ENCODE data around the gene FRMD4B.

DNA sequence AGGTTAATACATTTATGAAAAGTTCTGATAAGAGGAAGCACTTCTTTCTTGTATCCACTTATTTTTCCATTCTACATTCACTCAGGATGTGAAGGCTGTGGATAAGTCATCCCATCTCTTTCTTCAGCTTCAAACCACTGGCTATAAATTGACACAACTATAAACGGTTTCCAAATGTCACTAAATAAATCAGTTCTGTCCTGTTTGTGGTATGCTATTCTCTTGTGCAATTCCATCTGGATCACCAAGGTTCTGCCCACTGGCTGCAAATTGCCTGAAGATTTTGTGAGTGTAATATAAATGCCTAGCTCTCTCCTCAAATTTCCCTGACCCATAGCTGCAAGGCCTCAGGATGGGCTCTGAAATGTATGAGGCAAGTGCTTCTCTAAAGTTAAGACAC is 256.4 kb downstream of the FRMD4B start:
- TF ChIP-seq EZH2phosphoT487 (IDR thresholded peaks at IDR 0.05; ENCODE audit: insufficient read depth, low read depth) = 0 out of 2 replicates have a peak, but pooled peaks have one; percentile 71
- TF ChIP-seq EZH2 (IDR thresholded peaks at IDR 0.05; ENCODE audit: insufficient read depth, poor library complexity, severe bottlenecking) = no peak
